NCI-H748 treated with DMSO at 0.1 percent for 48 hours (cell line): ENCODE measurements around the gene METTL16.

Source experiments
- DNase-seq: peaks from one replicate; lab custom pipeline; 2025; lab: John Stamatoyannopoulos, UW

METTL16 gene

GRCh38 chr17:2395258-2396181, 116.2 kb downstream of the METTL16 start:
- DNase-seq = no peak

- no peak for DNase-seq
These were observed 116.9 kb downstream of the METTL16 start for GRCh38 chr17:2394775-2395201.

GRCh38 chr17:2393954-2394749, 117.5 kb downstream of the METTL16 start:
- no peak for DNase-seq

- peak; percentile 91 for DNase-seq
These were observed 118.3 kb downstream of the METTL16 start for GRCh38 chr17:2393174-2393953.

GRCh38 chr17:2392252-2393173, 119.2 kb downstream of the METTL16 start:
- peak; percentile 91 for DNase-seq

- DNase-seq = no peak
These were observed 120.0 kb downstream of the METTL16 start for GRCh38 chr17:2391597-2392251.

GRCh38 chr17:2390199-2390836, 121.4 kb downstream of the METTL16 start:
- no peak for DNase-seq

GRCh38 chr17:2388683-2389055, 123.0 kb downstream of the METTL16 start:
- DNase-seq = no peak

GRCh38 chr17:2388020-2388682, 123.5 kb downstream of the METTL16 start:
- no peak for DNase-seq

GRCh38 chr17:2387086-2388019, 124.3 kb downstream of the METTL16 start:
- DNase-seq = no peak

- DNase-seq = no peak
These were observed 125.1 kb downstream of the METTL16 start for GRCh38 chr17:2386400-2387085.

GRCh38 chr17:2385240-2386210, 126.2 kb downstream of the METTL16 start:
- no peak for DNase-seq

- DNase-seq = no peak
These were observed 127.1 kb downstream of the METTL16 start for GRCh38 chr17:2384439-2385127.

- no peak for DNase-seq
These were observed 128.0 kb downstream of the METTL16 start for GRCh38 chr17:2383628-2384167.

GRCh38 chr17:2380950-2381649, 130.6 kb downstream of the METTL16 start:
- no peak for DNase-seq
